Fibroblast of skin of left biceps (primary cell): ENCODE data around the gene HPRT1.
"Not testable (repeated sequence)": the region's sequence is repeated elsewhere in the genome, so short reads cannot be mapped to it uniquely, and the experiment has no call there.

Experiments
- DNase-seq, 2 experiments: peaks; one replicate each; pipeline ENCODE4 v3.0.0-alpha.2; 2013; ENCODE audit warnings: low read depth in 2 of 2

HPRT1 gene, protein sequence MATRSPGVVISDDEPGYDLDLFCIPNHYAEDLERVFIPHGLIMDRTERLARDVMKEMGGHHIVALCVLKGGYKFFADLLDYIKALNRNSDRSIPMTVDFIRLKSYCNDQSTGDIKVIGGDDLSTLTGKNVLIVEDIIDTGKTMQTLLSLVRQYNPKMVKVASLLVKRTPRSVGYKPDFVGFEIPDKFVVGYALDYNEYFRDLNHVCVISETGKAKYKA

DNA sequence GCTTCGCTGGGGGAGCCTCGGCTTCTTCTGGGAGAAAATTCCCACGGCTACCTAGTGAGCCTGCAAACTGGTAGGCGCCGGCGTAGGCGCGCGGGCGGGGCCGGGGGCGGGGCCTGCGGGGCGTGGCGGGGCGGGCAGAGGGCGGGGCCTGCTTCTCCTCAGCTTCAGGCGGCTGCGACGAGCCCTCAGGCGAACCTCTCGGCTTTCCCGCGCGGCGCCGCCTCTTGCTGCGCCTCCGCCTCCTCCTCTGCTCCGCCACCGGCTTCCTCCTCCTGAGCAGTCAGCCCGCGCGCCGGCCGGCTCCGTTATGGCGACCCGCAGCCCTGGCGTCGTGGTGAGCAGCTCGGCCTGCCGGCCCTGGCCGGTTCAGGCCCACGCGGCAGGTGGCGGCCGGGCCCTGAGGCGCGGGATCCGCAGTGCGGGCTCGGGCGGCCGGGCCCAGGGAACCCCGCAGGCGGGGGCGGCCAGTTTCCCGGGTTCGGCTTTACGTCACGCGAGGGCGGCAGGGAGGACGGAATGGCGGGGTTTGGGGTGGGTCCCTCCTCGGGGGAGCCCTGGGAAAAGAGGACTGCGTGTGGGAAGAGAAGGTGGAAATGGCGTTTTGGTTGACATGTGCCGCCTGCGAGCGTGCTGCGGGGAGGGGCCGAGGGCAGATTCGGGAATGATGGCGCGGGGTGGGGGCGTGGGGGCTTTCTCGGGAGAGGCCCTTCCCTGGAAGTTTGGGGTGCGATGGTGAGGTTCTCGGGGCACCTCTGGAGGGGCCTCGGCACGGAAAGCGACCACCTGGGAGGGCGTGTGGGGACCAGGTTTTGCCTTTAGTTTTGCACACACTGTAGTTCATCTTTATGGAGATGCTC lies at the start of gene HPRT1:
TSS of gene HPRT1 (plus strand) at position 161 of the 857 bp plus-strand sequence. CDS start at position 308, 147 bp downstream.
- peak; percentile 33 to 38 for DNase-seq

DNA sequence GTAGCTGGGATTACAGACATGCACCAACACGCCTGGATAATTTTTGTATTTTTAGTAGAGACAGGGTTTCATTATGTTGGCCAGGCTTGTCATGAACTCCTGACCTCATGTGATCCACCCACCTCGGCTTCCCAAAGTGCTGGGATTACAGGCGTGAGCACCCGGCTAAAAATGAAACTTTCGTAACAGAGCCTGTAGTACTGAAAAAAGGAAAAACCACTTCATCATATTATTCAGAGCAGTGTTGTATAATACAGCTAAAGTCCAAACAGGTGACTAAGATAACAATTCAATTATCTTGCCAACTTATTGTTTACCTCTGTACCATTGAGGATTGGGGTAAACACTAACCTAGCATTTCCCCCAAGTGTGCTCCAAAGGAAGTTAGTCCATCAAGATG lies 43.9 kb upstream of the HPRT1 start:
- DNase-seq = no peak

DNA sequence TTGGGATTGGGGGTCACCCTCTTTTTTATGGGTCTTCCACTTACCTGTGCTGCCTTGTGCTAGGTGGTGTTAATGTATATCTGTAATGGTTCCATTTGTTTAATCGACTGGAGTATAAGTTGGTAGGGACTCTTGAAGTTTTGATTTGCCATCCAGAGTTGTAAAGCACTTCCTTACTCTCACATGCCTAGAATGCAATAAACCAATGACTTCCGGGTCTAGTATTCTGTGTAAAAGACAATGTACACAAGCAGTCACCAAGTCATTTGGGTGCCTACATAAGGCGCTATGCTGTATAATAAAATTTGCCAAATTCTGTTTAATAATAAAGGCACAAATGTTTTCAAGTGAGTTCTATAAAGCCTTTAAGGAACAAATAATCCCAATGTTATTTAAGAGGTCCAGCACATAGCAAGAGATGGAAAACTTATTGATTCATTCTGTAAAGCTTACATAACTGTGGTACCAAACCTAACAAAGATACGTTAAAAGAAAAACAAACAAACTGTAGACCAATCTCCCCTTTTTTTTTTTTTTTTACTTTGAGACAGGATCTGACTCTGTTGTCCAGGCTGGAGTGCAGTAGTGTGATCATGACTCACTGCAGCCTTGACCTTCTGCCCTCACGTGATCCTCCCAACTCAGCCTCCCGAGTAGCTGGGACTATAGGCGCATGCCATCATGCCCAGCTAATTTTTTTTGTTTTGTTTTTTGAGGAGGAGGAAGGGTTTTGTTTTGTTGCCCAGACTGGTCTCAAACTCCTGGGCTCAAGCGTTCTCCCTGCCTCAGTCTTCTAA lies 41.5 kb upstream of the HPRT1 start:
- DNase-seq = no peak

DNA sequence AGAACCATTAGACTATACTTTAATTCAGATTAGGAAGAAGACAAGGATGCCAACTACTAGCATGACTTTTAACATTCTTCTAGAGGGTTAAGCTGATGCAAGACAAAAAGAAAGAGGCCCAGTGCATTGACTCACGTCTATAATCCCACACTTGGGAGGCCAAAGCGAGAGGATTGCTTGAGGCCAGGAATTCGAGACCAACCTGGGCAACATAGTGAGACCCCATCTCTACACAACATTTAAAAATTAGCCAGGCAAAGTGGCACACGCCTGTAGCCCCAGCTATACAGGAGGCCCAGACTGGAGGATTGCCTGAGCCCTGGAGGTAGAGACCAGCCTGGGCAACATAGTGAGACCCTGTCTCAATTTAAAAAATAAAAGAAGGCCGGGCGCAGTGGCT lies 40.2 kb upstream of the HPRT1 start:
- no peak for DNase-seq

DNA sequence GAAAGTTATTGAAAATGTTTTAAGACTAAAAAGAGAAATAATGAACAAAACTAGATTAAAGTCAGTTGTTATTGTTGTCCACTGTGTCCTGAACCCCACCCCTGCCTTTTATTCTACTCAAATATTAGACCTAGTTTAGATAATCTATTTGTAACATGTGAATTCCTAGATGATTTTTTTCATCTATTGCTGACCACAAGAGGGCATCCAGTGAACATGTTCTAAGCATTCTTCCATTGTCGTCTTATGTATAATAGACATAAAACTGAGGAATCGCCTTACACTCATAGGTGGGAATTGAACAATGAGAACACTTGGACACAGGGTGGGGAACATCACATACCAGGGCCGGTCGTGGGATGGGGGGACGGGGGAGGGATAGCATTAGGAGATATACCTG lies 36.4 kb upstream of the HPRT1 start:
- DNase-seq = no peak

DNA sequence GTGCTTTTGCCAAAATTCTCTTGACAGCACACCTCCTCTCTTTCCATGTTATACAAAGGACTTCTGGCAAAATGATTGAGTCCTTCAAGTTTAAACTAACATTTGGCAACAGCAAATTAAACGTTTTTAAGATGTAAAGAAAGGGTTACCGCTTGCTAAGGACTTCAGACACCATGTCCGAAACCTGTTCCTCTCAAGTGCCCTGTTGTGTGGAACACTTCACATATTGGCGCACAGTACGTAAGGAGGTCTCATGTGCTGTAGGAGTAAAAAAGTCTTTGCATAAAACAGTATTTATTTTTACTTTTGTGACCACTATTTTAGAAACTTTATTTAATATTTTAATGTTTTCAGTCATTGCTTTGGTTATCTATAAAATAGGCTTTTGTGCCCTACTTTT lies 33.7 kb upstream of the HPRT1 start:
- DNase-seq = no peak

DNA sequence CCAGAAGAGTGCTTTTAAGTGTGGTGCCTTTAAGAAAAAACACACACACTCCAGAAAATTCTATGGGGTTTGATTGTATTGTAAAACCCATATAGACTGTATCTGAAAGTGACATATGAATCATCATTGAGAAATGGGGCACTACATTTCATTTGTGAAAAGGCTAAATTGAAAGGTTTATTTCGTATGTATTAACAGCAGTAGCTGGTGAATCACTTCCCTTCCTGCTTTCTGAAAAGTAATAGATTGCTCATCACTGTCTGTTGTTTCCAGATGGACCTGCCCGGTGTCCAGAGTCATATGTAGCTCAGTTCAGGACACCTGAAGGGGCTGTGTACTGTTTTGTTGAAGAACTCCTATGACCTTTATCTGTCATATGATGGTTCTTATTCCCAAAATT lies 28.1 kb upstream of the HPRT1 start:
- peak; percentile 15 to 21 for DNase-seq

DNA sequence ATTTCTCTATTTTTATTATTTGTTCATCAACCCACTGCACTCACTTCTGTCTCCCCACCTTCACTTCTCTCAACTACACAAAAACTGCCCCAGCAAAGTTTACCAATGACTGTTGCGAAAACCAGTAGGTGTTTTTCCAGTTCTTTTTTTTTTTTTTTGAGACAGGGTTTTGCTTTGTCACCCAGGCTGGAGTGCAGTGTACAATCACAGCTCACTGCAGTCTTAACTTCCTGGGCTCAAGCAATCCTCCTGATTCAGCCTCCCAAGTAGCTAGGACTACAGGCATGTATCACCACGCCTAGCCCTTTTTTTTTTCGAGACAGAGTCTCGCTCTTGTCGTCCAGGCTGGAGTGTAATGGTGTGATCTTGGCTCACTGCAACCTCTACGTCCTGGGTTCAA lies 24.1 kb upstream of the HPRT1 start:
- no peak for DNase-seq

DNA sequence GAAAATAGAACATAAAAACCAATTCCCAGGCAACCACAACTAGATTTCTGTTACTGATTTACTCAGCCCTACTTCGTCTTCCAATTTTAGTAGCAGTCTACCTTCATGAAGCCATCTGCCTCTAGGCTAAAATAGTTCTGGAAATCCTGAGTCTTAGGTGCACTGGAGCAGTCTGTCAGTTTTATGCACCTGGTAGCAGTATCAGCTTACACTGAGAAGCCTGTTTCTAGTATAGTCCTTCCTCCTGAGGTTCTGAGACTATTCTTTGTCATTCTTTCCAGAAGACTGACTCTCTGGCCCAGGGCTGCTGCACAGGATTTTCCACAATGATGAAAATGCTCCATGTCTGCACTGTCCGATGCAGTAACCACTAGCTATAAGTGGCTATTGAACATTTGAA lies 16.9 kb upstream of the HPRT1 start:
- DNase-seq = no peak

DNA sequence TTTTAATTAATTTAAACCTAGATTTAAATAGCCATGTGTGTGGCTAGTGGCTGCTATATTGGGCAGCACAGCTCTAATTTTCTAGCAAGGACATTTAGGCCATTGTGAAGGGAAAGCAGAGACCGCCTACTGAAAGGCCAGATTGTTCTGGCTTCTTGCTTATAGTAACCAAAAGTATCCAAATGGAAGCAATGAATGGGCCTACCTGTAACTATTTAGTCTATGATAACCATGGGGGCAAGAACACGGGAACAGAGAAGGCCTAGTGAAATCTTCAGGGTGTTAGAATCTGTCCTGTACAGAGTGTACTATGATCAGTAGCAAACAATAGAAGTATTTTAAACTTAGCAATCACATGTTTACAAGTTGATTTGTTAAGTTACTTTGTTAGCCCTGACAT lies 16.5 kb upstream of the HPRT1 start:
- no peak for DNase-seq

DNA sequence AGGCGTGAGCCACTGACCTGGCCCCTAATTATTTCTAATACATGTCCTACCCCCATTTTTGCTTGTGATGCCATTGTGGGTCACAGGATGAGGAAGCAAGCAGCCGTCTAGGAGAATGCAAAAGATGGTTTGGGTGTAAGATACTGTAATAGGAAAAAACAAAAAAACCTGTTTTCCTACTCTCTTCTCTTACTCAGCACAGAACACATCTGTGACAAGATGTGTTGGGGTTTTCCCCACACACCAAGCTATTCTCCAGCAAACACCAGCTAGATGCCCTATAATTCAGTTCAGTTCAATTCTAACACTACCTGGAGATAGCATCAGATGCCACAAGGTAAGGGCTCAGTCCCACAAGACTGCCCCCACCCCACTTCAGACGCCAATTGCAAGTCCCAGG lies 15.3 kb upstream of the HPRT1 start:
- DNase-seq = no peak

DNA sequence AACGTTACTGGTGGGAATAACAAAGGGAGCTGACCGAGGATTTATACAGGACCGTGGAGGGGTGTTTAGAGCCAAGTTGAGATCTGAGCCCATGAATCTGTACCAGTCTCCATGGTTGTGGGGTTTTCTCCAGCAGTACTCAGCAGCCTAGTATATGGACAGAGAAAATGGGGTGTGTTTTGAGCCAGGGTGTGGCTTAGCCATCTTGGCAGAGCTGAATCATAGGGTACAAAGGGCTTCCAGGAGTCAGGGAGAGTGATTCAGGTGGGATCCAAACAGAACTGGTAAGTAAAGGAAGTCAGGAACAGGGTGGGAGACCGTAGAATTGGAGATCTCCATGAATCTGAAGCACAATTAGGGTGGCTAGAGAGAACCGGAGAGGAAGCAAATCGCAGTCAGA lies 7.4 kb upstream of the HPRT1 start:
- no peak for DNase-seq

DNA sequence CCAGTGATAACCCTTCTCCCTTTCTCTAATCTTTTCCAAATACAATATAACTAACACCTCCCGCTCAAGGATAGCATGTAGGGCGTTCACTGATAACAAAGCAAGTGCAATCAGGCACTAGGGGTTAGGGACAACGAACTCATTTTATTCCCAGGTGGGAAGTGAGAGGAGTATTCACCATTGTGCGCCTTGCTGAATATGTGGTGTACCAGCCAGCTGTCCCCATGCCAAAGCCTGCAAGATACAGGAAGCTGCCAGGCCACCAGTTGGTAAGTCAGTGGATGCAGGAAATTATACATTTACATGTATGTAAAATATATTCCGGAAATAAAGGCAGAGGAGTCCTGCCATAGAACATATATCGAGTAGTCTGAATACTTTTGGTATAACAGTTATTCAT lies 6.3 kb upstream of the HPRT1 start:
- DNase-seq = no peak

DNA sequence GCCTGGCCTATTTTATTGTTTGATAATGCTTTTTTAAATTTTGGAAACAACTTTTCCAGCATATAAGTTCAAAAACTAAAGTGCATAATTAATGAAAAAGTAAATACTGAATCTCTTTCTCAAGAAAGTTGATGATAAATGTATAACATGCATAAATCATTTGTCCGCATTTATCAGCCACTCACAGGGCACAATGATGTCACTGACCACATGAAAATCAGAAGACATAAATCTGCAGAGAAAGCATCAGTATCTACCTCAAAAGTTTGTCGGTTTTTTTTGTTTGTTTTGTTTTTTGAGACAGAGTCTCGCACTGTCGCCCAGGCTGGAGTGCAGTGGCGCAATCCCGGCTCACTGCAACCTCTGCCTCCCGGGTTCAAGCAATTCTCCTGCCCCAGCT lies 5.5 kb upstream of the HPRT1 start:
- no peak for DNase-seq

DNA sequence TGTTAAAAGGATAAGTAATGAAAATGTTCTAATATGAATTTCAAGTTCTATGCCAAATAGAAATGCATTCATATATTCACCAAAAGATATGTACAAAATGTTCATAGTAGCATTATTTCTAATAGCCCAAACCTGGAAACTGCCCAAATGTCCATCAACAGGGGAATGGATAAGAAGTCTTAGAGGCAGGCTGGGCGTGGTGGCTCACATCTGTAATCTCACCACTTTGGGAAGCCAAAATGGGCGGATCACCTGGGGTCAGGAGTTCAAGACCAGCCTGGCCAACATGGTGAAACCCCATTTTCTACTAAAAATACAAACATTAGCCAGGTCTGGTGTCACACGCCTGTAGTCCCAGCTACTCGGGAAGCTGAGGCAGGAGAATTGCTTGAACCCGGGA lies 2.3 kb upstream of the HPRT1 start:
- DNase-seq = no peak

DNA sequence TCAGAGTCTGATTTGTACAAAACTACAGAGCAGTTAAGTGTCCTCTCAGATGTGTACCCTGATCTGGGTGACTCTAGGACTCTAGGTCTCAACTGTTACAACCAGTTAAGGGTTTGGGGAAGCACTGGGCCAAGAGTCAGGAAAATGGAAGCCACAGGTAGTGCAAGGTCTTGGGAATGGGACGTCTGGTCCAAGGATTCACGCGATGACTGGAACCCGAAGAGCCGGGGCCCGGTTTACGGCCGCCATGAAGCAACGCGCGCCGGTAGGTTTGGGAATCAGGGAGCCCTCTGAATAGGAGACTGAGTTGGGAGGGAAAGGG lies 321 bp upstream of the HPRT1 start:
- DNase-seq = no peak

DNA sequence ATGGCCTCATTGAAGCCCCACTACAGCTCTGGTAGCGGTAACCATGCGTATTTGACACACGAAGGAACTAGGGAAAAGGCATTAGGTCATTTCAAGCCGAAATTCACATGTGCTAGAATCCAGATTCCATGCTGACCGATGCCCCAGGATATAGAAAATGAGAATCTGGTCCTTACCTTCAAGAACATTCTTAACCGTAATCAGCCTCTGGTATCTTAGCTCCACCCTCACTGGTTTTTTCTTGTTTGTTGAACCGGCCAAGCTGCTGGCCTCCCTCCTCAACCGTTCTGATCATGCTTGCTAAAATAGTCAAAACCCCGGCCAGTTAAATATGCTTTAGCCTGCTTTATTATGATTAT lies 876 bp downstream of the HPRT1 start:
- no peak for DNase-seq

DNA sequence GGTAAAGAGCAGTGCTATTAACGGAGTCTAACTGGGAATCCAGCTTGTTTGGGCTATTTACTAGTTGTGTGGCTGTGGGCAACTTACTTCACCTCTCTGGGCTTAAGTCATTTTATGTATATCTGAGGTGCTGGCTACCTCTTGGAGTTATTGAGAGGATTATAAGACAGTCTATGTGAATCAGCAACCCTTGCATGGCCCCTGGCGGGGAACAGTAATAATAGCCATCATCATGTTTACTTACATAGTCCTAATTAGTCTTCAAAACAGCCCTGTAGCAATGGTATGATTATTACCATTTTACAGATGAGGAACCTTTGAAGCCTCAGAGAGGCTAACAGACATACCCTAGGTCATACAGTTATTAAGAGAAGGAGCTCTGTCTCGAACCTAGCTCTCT lies 1.5 kb downstream of the HPRT1 start:
- DNase-seq = no peak

DNA sequence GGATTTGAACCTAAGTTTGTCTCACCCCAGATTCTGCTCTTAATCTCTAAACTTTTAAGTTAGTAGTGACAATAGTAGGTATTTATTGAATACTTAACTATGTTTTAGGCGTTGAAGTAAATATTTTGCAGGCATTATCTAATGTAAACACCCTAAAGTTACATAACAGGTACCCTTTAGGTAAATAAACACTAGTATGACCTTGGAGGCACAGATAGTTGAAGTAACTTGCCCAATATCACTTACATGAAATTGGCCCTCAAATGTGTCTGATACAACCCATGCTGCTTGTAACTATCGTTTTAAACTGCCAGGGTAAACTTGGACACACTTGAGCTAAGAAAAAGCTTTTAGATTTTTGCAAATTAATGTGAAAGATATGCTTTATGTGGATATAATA lies 3.0 kb downstream of the HPRT1 start:
- DNase-seq = no peak

DNA sequence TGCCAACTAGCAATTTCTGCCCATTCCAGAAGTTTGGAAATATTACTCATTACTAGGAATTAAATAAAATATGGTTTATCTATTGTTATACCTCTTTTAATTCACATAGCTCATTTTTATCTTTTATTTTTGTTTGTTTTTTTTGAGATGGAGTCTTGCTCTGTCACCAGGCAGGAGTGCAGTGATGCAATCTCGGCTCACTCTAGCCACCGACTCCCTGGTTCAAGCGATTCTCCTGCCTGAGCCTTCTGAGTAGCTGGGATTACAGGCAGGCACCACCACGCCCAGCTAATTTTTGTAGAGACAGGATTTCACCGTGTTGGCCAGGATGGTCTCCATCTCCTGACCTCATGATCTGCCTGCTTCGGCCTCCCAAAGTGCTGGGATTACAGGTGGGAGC lies 4.5 kb downstream of the HPRT1 start:
- not testable (repeated sequence) for DNase-seq

DNA sequence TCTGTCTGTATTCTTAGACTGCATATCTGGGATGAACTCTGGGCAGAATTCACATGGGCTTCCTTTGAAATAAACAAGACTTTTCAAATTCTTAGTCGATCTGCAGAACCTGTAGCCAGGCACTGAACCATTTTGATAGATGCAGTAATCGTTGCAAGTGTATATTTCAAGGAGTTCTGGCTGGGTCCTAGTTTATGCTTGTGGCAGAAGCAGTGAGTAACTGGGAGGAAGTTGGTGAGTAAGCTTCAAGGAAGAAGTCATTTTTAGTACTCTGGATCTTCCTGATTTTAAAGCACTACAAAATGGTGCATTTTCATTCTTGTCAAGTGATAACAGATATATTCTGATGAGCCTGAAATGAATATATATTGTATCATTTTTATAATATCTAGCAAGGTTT lies 9.5 kb downstream of the HPRT1 start:
- no peak for DNase-seq

DNA sequence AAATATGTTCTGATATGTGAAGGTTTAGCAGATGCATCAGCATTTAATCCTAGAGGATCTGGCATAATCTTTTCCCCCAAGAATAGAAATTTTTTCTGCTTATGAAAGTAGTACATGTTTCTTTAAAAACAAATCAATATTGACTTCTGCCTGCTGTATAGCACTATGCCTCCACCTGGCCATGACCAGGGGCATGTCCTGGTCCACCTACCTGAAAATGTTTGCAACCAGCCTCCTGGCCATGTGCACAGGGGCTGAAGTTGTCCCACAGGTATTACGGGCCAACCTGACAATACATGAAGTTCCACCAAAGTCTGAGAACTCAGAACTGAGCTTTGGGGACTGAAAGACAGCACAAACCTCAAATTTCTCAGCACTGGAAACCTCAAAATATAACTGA lies 10.0 kb downstream of the HPRT1 start:
- no peak for DNase-seq

DNA sequence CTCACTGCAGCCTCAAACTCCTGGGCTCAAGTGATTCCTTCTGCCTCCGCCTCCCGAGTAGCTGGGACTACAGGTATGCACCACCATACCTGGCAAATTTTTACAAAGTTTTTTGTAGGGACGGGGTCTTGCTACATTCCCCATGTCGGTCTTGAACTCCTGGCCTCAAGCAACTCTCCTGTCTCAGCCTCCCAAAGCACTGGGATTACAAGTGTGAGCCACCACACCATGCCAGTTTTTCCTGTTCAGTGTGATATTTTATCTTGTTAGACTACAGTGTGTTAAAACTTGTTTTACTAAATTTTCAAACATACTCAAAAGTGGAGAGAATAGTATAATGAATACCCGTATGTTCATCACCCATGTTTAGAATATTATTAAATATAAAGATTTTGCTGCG lies 12.1 kb downstream of the HPRT1 start:
- no peak for DNase-seq
